SJCRH30 (cell line): ENCODE measurements around the gene PUM1. TPM values are rescaled to one million over a fixed set of nuclear protein-coding genes. Genes with fewer than 3 reads are reported as not detected.
"Not testable (repeated sequence)": the region's sequence is repeated elsewhere in the genome, so short reads cannot be mapped to it uniquely, and the experiment has no call there.

ENCODE experiments used
- DNase-seq, 2 experiments: peaks; one replicate each; pipeline ENCODE4 v3.0.0-alpha.2; 2015 to 2020
- H3K27ac ChIP-seq: fragments of 250-450 bp; sonication (Bioruptor Pico); 2 replicates; pipeline ENCODE4 v1.5.1; 2020; ENCODE audit warnings: mild to moderate bottlenecking, moderate library complexity
- H3K27me3 ChIP-seq: fragments of 250-450 bp; sonication (Bioruptor Pico); 2 replicates; pipeline ENCODE4 v1.5.1; 2020; ENCODE audit warnings: mild to moderate bottlenecking, moderate library complexity
- H3K36me3 ChIP-seq: fragments of 250-450 bp; sonication (Bioruptor Pico); 2 replicates; pipeline ENCODE4 v1.5.1; 2020; ENCODE audit warnings: mild to moderate bottlenecking, moderate library complexity
- H3K4me1 ChIP-seq: fragments of 250-450 bp; sonication (Bioruptor Pico); 2 replicates; pipeline ENCODE4 v1.5.1; 2020; ENCODE audit warnings: mild to moderate bottlenecking, moderate library complexity
- H3K4me3 ChIP-seq: fragments of 250-450 bp; sonication (Bioruptor Pico); 2 replicates; pipeline ENCODE4 v1.5.1; 2020; ENCODE audit warnings: mild to moderate bottlenecking, moderate library complexity
- H3K9me3 ChIP-seq: fragments of 250-450 bp; sonication (Bioruptor Pico); replicated peaks from 2 replicates; pipeline ENCODE4 v1.5.1; 2020; ENCODE audit warnings: mild to moderate bottlenecking, moderate library complexity
- total RNA-seq: library from RNA; depleted of rRNA; stranded (reverse); fragments of >200 nt; shearing (Covaris generic); gene quantifications from 2 replicates; pipeline ENCODE4 v1.2.3, GENCODE V29; 2014

Gene PUM1
- total RNA-seq, 1 experiment from 2014 or later = 99.1 TPM

DNA sequence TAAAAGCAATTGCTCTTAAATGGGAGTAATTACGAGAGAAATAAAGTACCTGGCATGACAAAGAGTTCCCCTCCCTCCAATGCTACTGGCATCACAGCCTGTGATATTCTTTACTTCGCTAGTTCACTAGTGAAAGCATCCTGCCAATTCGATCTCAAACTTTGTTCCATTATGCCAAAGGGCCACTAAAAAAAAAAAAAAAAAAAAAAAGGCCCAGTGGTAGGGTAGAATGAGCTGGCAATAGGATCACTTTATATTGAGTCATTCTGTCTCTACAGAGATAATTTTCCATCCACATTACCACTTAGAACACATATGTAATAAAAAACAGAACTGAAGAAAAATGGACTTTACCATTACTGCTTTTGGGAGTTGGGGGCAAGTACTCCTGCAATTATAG, 11.2 kb downstream of the PUM1 start:
- peaks cover 71% of the 10 kb centered on the region for H3K36me3 ChIP-seq

DNA sequence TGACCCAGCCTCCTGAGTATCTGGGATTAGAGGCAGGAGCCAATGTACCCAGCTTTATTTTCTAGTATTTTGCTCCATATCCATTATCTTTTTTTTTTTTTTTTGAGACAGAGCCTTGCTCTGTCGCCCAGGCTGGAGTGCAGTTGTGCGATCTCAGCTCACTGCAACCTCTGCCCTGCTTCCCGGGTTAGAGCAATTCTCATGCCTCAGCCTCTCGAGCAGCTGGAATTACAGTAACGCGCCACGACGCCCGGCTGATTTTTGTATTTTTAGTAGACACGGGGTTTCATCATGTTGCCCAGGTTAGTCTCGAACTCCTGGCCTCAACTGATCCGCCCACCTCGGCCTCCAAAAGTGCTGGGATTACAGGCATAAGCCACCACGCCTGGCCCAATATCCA, 12.9 kb downstream of the PUM1 start:
- not testable (repeated sequence) for DNase-seq, H3K27me3 ChIP-seq, H3K9me3 ChIP-seq, H3K4me3 ChIP-seq, H3K27ac ChIP-seq, H3K4me1 ChIP-seq
- peaks cover 57% of the 10 kb centered on the region for H3K36me3 ChIP-seq

More for the DNA sequence above, 11.2 kb downstream of the PUM1 start:
- Histone ChIP-seq H3K27me3 (no peaks in the 10 kb centered on the region), H3K4me1 (no peaks in the 10 kb centered on the region), H3K9me3 (no peaks in the 10 kb centered on the region), H3K27ac (no peak overlapping the region), H3K4me3 (no peak overlapping the region)
- DNase-seq = no peak

DNA sequence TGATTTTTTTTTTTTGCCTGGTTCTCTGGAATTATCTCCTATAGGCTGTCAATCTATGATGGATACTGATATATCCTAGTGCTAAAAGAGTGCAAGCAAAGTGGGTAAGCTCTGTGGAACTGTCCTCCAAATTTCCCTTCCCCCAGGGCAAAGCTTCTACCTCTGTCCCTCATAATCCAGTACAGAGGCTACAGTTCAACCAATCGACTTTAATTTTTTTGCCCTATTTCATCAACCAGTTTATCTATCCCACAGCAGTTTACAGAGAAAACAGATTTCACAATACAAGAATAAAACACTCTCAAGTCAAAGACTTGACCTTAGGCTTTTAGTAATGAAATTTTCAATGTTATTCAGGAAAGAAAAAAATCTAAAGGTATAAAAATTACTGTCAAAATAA, 13.9 kb downstream of the PUM1 start:
- no peak overlapping the region for H3K4me3 ChIP-seq
- no peak for DNase-seq
- no peaks in the 10 kb centered on the region for H3K27me3 ChIP-seq
- no peak overlapping the region for H3K27ac ChIP-seq
- no peaks in the 10 kb centered on the region for H3K4me1 ChIP-seq
- H3K9me3 ChIP-seq = no peaks in the 10 kb centered on the region
- peaks cover 53% of the 10 kb centered on the region for H3K36me3 ChIP-seq

DNA sequence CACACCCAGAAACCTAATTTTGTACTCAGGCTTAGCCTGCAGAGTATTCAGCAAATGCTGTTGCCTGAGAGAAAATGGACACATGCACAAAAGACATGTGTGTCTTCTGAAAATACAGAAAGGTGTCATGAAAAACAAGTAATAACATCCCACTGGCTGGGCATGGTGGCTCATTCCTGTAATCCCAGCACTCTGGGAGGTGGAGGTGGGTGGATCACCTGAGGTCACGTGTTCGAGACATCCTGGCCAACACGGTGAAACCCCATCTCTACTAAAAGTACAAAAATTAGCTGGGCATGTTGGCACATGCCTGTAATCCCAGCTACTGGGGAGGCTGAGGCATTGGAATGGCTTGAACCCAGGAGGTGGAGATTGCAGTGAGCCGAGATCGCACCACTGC, 18.0 kb downstream of the PUM1 start:
- H3K9me3 ChIP-seq, H3K27me3 ChIP-seq, H3K27ac ChIP-seq, H3K4me1 ChIP-seq, H3K4me3 ChIP-seq, DNase-seq: not testable (repeated sequence)
- H3K36me3 ChIP-seq = peaks cover 51% of the 10 kb centered on the region

DNA sequence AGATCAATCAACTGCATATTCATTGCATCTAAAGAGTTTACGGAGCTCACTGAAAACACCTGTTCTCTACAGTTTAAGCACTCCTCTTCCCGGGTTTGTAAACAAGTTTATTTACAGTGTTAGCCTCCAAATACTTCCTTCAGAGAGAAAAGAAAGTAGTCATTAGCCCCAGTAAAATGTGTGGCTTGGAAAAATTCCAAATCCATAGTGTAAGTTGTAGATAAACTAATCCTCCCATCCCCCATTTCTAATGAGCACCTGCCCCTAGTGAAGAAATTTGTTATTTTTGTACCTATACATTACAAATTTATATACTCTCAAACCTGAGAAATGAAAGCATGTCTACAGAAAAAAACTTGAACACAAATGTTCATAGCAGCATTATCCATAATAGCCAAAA, 21.9 kb downstream of the PUM1 start:
- Histone ChIP-seq H3K4me1 (no peaks in the 10 kb centered on the region), H3K4me3 (no peak overlapping the region), H3K27me3 (no peaks in the 10 kb centered on the region), H3K27ac (no peak overlapping the region), H3K36me3 (peaks cover 58% of the 10 kb centered on the region), H3K9me3 (peaks cover 3% of the 10 kb centered on the region; the same call in 1 of the 2 replicates)
- no peak for DNase-seq

DNA sequence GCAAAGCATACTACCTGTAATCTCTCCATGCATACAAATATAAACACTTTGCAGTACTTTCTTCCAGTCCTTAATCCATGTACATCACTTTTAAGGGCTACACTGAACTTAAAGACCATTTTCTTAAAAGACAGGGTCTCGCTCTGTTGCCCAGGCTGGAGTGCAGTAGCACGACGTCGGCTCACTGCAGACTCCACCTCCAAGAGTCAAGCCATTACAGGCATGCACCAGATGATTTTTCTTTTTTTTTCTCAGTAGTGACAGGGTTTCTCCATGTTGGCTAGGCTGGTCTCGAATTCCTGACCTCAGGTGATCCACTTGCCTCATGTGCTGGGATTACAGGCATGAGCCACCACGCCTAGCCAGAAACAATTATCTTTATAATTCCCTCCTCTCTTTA, 22.9 kb downstream of the PUM1 start:
- Histone ChIP-seq H3K36me3 (peaks cover 61% of the 10 kb centered on the region), H3K27me3 (no peaks in the 10 kb centered on the region), H3K27ac (no peak overlapping the region), H3K4me3 (no peak overlapping the region), H3K4me1 (peaks cover 3% of the 10 kb centered on the region; the same call in 1 of the 2 replicates), H3K9me3 (peaks cover 3% of the 10 kb centered on the region; the same call in 1 of the 2 replicates)
- DNase-seq = no peak

DNA sequence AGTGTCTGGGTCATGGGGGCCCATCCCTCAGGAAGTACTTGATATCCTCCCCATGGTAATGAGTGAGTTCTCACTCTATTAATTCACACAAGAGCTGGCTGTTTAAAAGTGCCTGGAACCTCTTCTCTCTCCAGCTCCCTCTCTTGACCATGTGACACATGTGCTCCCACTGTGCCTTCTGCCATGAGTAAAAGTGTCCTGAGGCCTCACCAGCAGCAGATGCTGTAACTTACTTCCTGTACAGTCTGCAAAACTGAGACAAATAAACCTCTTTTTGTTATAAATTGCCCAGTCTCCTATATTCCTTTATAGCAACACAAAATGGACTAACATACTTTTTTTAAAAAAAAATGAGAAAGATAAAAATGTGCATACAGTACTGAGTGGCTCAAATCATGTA, 24.0 kb downstream of the PUM1 start:
- H3K4me3 ChIP-seq = no peak overlapping the region
- H3K27me3 ChIP-seq = no peaks in the 10 kb centered on the region

DNA sequence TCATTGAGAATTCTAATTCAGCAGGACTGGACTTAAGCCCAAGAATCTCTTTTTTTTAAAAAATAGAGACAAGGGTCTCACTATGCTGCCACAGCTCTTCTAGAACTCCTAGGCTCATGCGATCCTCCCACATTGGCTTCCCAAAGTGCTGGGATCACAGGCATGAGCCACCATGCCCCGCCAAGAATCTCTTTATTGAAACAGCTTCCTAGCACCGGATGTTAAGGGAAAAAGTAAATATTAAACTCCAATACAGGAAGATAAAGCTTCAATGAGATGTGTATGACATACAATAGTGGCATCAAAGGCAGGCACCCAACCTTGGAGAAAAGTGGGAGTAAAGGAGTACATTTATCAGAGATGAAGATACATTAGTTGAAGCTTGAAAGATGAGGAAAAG, 25.5 kb downstream of the PUM1 start:
- Histone ChIP-seq H3K36me3 (peaks cover 52% of the 10 kb centered on the region), H3K4me3 (no peak overlapping the region), H3K27me3 (no peaks in the 10 kb centered on the region), H3K4me1 (peaks cover 3% of the 10 kb centered on the region; the same call in 1 of the 2 replicates), H3K9me3 (peaks cover 3% of the 10 kb centered on the region; the same call in 1 of the 2 replicates), H3K27ac (no peak overlapping the region)
- DNase-seq = no peak

More for the DNA sequence above, 24.0 kb downstream of the PUM1 start:
- Histone ChIP-seq H3K4me1 (peaks cover 3% of the 10 kb centered on the region; the same call in 1 of the 2 replicates), H3K9me3 (peaks cover 3% of the 10 kb centered on the region; the same call in 1 of the 2 replicates), H3K27ac (no peak overlapping the region), H3K36me3 (peaks cover 65% of the 10 kb centered on the region)
- DNase-seq = no peak

DNA sequence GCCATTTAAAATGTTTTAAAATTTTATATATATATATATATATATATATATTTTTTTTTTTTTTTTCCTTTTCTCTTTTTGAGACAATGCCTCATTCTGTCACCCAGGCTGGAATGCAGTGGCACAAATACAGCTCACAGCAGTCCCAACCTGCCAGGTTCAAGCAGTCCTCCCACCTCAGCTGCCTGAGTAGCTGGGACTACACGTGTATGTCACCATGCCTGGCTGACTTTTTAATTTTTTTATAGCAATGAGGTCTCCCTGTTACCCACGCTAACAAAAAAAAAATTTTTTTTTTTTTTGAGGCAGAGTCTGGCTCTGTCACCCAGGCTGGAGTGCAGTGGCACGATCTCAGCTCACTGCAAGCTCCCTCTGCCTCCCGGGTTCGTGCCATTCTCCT, 26.6 kb downstream of the PUM1 start:
- peaks cover 56% of the 10 kb centered on the region for H3K36me3 ChIP-seq
- not testable (repeated sequence) for H3K4me1 ChIP-seq, H3K4me3 ChIP-seq, H3K27me3 ChIP-seq, H3K27ac ChIP-seq, DNase-seq, H3K9me3 ChIP-seq

DNA sequence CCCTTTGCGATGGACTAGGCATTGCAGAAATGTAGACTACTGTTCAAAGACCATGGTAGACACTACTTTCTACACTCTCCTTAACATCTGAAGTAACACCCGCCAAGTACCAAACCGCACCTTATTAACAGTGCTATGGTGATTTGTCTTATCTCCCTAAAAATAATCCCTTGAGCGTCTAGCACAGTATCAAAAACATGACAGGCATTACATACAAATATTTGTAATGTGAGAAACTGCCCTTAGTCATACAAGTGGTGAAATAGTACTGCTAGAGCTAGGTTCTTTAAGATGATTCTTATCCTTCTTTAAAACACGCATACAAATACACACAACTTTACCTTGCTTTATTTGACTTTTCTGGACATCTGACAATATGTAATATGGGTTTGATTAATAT, 27.2 kb downstream of the PUM1 start:
- Histone ChIP-seq H3K4me3 (no peak overlapping the region), H3K27ac (no peak overlapping the region), H3K9me3 (peaks cover 3% of the 10 kb centered on the region; the same call in 1 of the 2 replicates), H3K27me3 (no peaks in the 10 kb centered on the region), H3K36me3 (peaks cover 54% of the 10 kb centered on the region), H3K4me1 (peaks cover 3% of the 10 kb centered on the region; the same call in 1 of the 2 replicates)
- no peak for DNase-seq

DNA sequence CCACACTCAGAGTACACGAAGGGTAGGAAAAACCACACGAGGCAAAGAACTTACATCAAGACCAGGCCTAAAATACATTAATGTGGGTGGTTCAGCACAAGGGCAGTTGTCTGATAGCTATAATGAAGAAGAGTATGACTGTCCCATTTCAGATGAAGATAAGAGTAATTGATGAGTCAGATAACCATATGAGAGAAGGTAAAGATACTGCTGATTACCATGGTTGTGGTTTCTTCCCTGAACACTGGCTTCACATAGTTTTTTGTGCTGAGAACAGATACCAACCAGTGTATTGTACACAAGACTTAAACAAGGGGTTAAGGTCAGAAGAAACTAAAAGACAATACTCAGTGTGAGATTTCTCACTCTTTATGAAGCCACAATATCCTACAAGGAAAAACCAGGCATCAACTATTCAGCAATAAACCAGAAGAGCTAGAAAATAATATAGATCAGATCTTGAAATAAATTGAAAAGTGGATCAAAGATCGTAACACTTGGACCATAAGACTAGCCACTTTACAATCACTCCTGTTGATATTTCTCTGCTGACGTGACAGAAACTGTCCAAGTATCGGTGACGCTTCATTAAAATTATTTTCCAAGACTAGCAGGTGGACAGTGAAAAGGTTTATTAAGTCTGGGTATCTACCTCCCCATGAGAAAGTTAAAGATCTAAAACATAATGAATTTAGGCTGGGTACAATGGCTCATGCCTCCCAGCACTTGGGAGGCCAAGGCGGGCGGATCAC, 28.6 kb downstream of the PUM1 start:
- Histone ChIP-seq H3K4me3 (no peak overlapping the region), H3K9me3 (peaks cover 3% of the 10 kb centered on the region; the same call in 1 of the 2 replicates), H3K27me3 (no peaks in the 10 kb centered on the region), H3K27ac (no peak overlapping the region), H3K36me3 (peaks cover 40% of the 10 kb centered on the region), H3K4me1 (peaks cover 3% of the 10 kb centered on the region; the same call in 1 of the 2 replicates)
- no peak for DNase-seq

DNA sequence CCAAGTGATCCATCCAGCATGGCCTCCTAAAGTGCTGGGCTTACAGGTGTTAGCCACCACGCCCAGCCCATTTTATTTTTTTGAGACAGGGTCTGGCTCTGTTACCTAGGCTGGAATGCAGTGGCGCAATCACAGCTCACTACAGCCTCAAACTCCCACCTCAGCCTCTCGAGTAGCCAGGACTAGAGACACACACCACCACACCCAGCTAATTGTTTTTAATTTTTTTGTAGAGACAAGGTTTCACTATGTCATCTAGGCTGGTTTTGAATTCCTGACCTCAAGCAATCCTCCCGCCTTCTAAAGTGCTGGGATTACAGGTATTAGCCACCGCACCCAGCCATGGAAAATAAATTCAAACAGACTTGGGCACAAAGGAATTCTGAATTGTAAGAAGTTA, 31.9 kb downstream of the PUM1 start:
- Histone ChIP-seq H3K36me3 (peaks cover 42% of the 10 kb centered on the region), H3K27ac (no peak overlapping the region), H3K9me3 (no peaks in the 10 kb centered on the region), H3K4me1 (peaks cover 3% of the 10 kb centered on the region; the same call in 1 of the 2 replicates), H3K4me3 (no peak overlapping the region), H3K27me3 (no peaks in the 10 kb centered on the region)
- no peak for DNase-seq

DNA sequence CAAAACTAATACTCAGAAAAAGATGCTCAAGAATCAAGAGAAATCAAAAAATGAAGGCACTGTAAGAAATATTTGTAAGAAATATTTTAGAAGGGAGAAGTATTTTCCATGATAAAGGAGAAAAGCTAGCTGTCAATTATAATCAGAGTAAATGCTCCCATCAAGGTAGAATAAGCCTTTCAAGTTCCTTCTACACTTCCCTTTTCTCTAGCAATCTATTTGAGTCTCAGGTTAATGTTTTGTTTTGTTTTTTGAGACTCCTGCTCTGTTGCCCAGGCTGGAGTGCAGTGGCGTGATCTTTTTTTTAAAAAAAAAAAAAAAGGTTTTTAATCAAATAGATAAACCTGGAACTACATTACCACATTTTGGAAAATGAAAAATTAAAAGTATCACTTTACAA, 33.3 kb downstream of the PUM1 start:
- H3K9me3 ChIP-seq = no peaks in the 10 kb centered on the region
- DNase-seq = no peak
- peaks cover 48% of the 10 kb centered on the region for H3K36me3 ChIP-seq
- no peak overlapping the region for H3K4me3 ChIP-seq
- no peaks in the 10 kb centered on the region for H3K27me3 ChIP-seq
- no peak overlapping the region for H3K27ac ChIP-seq
- H3K4me1 ChIP-seq = no peaks in the 10 kb centered on the region

DNA sequence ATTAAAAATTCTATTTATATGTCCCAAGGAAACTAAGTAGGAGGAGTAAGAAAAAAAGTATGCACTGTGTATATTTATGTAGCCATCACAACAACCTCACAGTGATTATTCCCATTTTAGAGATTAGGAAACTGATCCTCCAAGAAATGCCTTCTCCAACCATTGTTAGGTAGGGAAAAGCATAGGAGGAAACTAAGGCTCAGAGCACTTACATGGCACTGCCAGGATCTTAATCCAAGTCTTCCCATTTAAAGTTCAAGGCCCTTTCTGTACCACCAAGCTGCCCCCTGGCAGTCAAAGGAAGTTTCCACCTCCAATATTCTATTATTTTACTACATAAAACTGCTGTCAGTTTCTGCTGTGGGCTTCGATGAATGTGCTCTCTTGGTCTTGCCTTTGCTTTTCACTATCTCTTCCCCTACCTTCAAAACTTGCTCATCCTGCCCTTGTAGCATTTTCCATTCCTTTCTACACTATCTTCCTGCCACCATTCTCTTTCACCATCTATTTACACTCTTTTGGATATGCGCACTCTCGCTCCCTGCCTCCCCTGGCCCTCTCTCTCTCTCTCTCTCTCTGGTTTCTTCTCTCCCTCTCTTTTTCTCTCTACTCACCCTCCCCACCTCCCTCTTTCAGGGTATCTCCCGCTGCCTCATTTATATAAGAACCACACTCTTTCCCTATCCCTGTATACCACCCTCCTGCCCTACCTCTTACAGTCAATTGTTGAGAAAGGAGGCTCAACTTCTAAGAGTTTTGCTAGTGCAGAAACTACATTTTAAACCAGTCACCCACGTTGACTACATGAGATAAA, 34.0 kb downstream of the PUM1 start:
- Histone ChIP-seq H3K36me3 (peaks cover 46% of the 10 kb centered on the region), H3K9me3 (no peaks in the 10 kb centered on the region), H3K4me3 (no peak overlapping the region), H3K27ac (no peak overlapping the region), H3K27me3 (no peaks in the 10 kb centered on the region), H3K4me1 (no peaks in the 10 kb centered on the region)
- DNase-seq = no peak

DNA sequence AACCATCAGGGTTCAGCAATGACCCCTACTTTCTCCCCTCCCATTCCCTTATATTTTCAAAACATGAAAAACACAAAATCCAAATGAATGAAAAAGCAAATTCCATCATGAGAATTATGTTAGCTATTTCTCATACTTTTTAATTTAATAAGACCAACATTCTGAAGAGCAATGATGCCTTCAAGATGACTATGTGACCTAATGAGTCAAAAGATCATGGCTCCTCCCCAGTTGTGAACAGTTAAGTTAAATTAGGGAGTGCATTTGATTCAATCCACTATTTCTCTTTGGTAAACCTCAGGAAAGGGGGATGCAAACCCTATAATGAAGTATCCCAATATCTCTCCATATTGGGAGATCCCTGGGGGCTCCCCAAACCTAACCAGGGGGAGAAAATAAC, 36.5 kb downstream of the PUM1 start:
- DNase-seq = no peak
- no peaks in the 10 kb centered on the region for H3K4me1 ChIP-seq
- H3K27me3 ChIP-seq = no peaks in the 10 kb centered on the region
- H3K9me3 ChIP-seq = no peaks in the 10 kb centered on the region
- H3K27ac ChIP-seq = no peak overlapping the region
- peaks cover 51% of the 10 kb centered on the region for H3K36me3 ChIP-seq
- H3K4me3 ChIP-seq = no peak overlapping the region
